Ramos (cell line): Measurements from ENCODE around the gene GALNT16.
"Not testable (repeated sequence)": the region's sequence is repeated elsewhere in the genome, so short reads cannot be mapped to it uniquely, and the experiment has no call there.

Experiments used
- in situ Hi-C: fragments of 300-500 bp; cut with MboI; formaldehyde crosslinking; loops from one replicate; pipeline ENCODE4 v1.14.3; 2022; ENCODE audit warnings: low sequenced_read_pairs; ENCODE audit not compliant: unreplicated experiment

The GALNT16 gene

DNA sequence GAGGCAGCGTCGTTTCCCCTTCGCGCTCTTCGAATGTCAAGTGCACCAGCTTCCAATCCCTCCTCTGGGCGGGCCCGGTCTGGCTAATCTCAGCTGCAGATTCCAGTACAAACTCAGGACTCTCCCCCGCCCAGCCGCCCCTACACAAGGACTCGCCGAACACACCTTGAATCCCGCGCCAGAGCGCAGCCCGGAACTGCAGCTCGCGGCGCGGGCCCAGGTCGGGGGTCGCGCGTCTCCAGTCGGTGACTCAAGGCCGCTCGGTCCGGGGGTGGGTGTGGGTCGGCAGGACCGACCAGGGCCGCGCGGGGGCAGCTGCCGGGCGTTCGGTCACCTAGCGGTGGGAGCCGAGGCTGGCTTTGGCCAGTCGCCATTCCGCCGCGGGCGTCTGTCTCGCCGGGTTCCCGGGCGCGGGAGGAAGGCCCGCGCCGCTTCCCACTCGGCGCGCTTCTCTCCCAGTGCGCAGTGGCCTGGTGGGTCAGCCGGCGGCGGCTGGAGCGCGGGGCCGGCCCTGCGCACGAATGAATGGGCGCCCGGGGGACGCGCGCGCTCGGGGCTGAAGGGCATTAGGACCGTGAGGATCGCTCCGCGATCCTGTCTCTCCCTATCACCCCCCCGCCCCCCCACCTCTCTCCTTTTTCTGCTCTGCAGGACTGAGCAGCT lies at the start of gene GALNT16:
Gene GALNT16 (plus strand): TSS at position 632 of the 663 bp plus-strand sequence. CDS start 133 bp downstream, outside the sequence.
- in situ Hi-C loops = loop anchor here (10.0 to 25.0 kb wide), 2 partner anchors 315 to 478 kb away; partner anchors contain the start of gene CCDC177

DNA sequence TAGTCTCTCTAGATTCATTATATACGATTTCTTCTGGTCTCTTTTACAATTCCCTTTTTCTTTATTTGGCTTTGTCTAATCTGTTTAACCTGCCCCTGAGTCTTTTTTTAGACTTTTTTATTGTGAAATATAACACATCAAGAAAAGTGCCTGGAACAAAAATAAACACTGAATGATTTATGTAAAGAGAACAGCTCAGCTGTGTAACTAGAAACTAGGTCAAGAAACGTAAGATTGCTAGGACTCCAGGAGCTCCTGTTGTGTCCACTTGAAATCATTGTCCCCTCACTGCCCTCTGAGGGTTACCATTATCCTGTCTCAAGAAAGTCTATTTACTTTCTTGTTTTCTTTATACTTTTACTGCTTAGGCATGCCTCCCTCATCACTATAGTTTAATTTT lies 45.6 kb upstream of the GALNT16 start:
- in situ Hi-C loops = no loop called here

DNA sequence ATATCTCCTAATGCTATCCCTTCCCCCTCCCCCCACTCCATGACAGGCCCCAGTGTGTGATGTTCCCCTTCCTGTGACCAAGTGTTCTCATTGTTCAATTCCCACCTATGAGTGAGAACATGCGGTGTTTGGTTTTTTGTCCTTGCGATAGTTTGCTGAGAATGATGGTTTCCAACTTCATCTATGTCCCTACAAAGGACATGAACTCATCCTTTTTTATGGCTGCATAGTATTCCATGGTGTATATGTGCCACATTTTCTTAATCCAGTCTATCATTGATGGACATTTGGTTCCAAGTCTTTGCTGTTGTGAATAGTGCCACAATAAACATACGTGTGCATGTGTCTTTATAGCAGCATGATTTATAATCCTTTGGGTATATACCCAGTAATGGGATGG lies 42.3 kb upstream of the GALNT16 start:
- in situ Hi-C loops = not testable (repeated sequence)

DNA sequence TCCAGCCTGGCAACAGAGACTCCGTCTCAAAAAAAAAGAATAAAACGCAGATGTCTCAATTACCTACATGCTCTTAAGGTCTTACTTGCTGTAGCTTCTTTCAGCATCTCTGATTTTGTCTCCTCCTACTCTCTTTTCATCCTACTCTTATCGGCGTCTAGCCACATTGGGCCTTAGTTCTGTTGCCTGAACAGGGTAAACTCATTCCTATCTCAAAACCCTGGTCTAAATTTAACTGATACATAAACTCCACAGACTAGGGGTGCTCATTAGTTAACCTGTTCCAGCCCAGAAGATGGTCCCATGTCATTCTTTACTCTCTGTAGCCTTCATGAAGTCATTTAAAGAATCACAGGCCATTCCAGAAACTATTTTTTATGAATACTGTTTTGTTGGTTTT lies 35.0 kb upstream of the GALNT16 start:
- in situ Hi-C loops = no loop called here

- in situ Hi-C loops = no loop called here
These were observed 33.8 kb upstream of the GALNT16 start for GRCh38 chr14:69226178-69226577.

- in situ Hi-C loops = no loop called here
These were observed 33.2 kb upstream of the GALNT16 start for GRCh38 chr14:69226736-69227135.

- in situ Hi-C loops = no loop called here
These were observed 28.5 kb upstream of the GALNT16 start for GRCh38 chr14:69231486-69231885.

- in situ Hi-C loops = no loop called here
These were observed 27.6 kb upstream of the GALNT16 start for GRCh38 chr14:69232388-69232787.

- in situ Hi-C loops = no loop called here
These were observed 25.9 kb upstream of the GALNT16 start for GRCh38 chr14:69234106-69234505.

DNA sequence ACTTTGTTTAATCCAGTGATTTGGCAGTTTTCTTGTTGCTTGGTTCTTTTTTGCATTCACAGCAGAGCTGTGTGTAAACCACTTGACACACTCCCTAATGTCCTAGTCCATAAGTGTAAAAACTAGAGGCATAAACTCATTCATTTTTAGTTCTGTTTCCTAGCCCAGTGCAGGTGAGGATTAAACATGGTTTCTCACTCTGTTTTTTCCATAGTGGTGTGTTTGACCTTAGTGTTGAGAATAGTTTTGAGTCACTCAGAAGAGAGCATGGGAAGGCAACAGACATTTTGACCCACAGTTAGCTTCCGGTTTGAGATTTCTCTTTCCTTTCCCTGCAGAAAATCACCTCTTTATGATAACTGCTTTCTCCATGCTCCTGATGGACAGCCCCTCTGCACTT lies 24.2 kb upstream of the GALNT16 start:
- in situ Hi-C loops = no loop called here

- in situ Hi-C loops = no loop called here
These were observed 22.8 kb upstream of the GALNT16 start for GRCh38 chr14:69237142-69237541.

DNA sequence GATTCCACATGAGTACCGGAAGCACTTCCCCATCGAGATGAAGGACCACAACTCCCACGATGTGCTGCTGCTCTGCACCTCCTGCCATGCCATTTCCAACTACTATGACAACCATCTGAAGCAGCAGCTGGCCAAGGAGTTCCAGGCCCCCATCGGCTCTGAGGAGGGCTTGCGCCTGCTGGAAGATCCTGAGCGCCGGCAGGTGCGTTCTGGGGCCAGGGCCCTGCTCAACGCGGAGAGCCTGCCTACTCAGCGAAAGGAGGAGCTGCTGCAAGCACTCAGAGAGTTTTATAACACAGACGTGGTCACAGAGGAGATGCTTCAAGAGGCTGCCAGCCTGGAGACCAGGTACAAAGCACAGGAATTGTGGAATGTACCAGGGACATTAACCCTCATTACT lies 22.4 kb upstream of the GALNT16 start:
- in situ Hi-C loops = no loop called here

- in situ Hi-C loops = no loop called here
These were observed 21.1 kb upstream of the GALNT16 start for GRCh38 chr14:69238883-69239282.

GRCh38 chr14:69240527-69241173 lies 19.3 kb upstream of the GALNT16 start:
- in situ Hi-C loops = no loop called here

DNA sequence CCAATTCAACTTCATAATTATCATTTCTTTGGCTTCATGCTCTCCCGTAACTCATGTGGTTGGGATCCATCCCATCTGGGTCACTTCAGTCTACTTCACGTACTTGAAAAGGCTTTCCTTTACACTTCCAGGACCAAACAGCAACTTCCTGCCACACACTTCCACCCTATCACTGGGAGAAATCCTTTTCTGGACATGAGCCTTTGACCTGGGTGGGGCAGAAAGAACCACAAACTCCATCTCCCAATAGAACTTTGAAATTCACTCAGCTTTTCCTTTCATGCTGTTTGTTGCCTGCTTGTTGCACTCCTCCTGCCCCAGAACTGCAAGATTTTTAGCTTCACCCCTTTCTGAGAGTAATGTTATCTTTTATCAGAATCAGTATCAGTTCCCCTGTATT lies 18.4 kb upstream of the GALNT16 start:
- in situ Hi-C loops = no loop called here

DNA sequence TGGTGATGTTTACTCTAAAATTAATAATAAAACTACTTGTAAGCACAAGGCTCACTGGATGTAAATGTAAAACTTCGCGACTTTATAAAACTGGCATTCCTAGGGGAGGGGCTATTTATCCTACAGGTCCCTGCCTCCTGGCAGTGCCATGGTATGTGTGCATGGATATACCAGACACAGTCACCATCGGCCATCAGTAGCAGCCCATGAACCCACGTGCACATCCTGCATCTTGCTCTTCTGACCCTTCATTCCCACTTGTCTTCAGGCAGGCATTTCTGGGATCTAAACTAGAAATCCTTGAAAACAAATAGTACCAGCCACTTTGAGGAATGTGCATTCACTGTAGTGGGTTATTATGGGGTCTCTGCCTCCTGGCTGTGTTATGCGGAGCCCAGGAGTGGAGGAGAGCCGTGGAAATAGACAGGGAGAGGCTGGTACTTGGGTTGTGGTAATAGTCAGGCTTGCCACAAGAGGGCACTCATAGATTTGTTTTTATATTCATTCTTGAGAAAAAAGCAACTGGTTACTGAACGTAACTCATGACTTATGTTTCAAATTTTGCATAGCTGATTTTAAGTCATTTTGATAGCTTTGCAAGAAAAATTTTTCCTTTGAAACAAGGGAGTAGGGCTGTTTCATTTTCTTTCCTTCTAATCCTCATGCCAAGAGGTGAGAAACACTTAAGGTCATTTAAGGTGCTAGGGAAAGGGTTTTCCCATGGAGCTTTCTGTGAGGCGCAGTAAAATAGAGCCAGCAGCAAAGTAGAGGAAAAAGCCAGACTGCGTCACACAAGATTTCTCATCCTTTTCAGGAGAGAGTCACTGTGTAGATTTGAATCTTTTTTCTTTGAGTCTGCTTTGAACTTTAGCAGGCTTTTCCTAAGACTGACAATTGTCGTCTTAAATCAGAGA lies 17.4 kb upstream of the GALNT16 start:
- in situ Hi-C loops = no loop called here

- in situ Hi-C loops = no loop called here
These were observed 15.0 kb upstream of the GALNT16 start for GRCh38 chr14:69244946-69245345.

- in situ Hi-C loops = no loop called here
These were observed 13.6 kb upstream of the GALNT16 start for GRCh38 chr14:69246331-69246730.

DNA sequence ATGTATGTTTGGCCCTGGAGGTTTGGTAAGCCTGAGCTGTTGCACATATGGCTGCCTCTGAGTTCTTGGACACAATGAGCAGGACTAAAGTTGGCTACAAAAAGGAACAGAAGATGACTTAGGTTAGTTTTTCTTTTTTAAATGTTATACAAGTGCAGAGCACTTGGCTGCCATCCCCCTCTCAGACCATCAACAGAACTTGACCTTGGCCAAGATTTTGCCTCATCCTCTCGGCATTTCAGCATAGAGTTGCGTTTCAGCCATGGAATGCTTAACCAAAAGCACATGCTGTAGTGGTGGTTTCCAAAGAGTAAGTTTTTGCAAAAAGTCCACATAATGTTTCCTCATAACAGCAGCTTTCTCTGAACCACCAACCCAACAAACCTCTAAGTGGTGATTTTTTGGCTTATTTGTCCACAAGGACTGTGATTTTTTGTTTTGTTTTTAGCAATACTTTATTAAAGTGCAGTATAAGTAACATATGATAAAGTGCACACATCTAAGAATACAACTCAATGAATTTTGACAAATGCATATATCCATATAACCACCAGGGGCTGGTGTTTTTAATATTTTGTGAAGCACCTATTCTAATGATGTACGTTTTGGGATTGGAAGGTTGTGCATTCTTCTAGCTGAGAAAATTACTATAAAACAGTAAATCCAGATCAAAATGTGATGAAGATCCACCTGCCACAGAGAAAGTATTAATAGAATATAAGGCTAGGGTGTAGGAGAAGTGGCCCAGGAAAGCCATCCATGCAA lies 12.1 kb upstream of the GALNT16 start:
- in situ Hi-C loops = no loop called here

DNA sequence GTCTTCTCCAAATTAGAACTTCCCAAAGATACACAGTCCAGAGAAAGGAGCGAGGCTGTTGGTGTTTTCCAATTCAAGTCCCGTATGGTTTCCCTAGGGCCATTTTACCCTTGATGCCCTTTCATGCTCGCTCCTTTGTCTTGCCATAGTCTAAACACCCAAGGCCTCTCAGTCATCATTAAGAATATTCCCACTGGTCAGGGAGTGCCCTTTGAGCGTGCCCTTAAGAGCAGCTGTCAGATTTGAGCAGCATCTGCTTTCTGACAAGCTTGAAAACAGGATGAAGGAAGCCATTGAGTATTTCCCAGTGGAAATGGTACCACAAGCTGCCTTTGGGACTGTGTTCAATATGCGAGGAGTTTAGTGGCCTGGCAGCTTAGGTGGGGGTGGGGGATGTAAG lies 10.4 kb upstream of the GALNT16 start:
- in situ Hi-C loops = loop anchor here (5.0 to 25.0 kb wide), 3 partner anchors 228 to 488 kb away; partner anchors contain the start of gene CCDC177
